Testis (tissue), 3 donors: ENCODE measurements around the gene SAMD4B. TPM values are rescaled to one million over a fixed set of nuclear protein-coding genes. Genes with fewer than 3 reads are reported as not detected.
"Not testable (repeated sequence)": the region's sequence is repeated elsewhere in the genome, so short reads cannot be mapped to it uniquely, and the experiment has no call there.

ENCODE experiments used
- DNase-seq: peaks from one replicate; pipeline ENCODE4 v3.0.0-alpha.2; 2019
- H3K27ac ChIP-seq, 2 donors: fragments of 200-600 bp; sonication (generic); one replicate each; pipeline ENCODE4 v1.5.1; 2019
- H3K27me3 ChIP-seq: fragments of 200-600 bp; sonication (generic); one replicate; pipeline ENCODE4 v1.5.1; 2019
- H3K36me3 ChIP-seq: fragments of 200-600 bp; sonication (generic); one replicate; pipeline ENCODE4 v1.5.1; 2017; ENCODE audit warnings: low read depth; ENCODE audit errors: missing control alignments
- H3K4me1 ChIP-seq: fragments of 200-600 bp; sonication (generic); one replicate; pipeline ENCODE4 v1.5.1; 2019
- H3K4me3 ChIP-seq, 2 donors: fragments of 200-600 bp; sonication (generic); one replicate each; pipeline ENCODE4 v1.5.1; 2017 to 2019
- H3K9me3 ChIP-seq: fragments of 200-600 bp; sonication (generic); one replicate; pipeline ENCODE4 v1.5.1; 2017
- POLR2A ChIP-seq: fragments of 450-650 bp; IDR thresholded peaks from one replicate; pipeline ENCODE4 v1.6.1; 2017; ENCODE audit warnings: antibody characterized with exemption, mild to moderate bottlenecking, moderate library complexity
- WGBS, 2 donors: methylation state at CpG; one replicate each; pipeline ENCODE4 v1.1.5; 2018; 5-methylcytosine and 5-hydroxymethylcytosine counted together
- intact Hi-C: fragments of 100-400 bp; cut with DNase I; formaldehyde crosslinking; loops from one replicate; pipeline ENCODE4 v1.15.1; 2023; ENCODE audit warnings: low total_unique reads
- polyA plus RNA-seq: library from polyadenylated mRNA; stranded (reverse); fragments of 350-450 nt; fragmentation: Illumina TruSeq; extraction: RNeasy Lipid Tissue Mini Kit (QIAGEN cat#74804); gene quantifications from one replicate; pipeline ENCODE4 v1.2.3, GENCODE V29; 2014; ENCODE audit warnings: low read depth, low replicate concordance; ENCODE audit not compliant: insufficient read depth
- total RNA-seq, 2 donors: library from RNA; depleted of rRNA; stranded (reverse); fragments of >200 nt; gene quantifications; one replicate each; pipeline ENCODE4 v1.2.3, GENCODE V29; 2016
- TF ChIP-seq, protein P1 (sequence below), 3 experiments: fragments of 450-650 bp in 2 of 3; fragments of 200-600 bp in 1 of 3; sonication (generic) in 1 of 3; IDR thresholded peaks; one replicate each; pipeline ENCODE4 v1.5.1; 2016 to 2019; ENCODE audit warnings: antibody characterized with exemption in 3 of 3, mild to moderate bottlenecking in 2 of 3, moderate library complexity in 1 of 3

Gene SAMD4B
- total and polyA plus RNA-seq, 3 donors from 2014 or later: 159 to 276 (median 228) TPM

DNA sequence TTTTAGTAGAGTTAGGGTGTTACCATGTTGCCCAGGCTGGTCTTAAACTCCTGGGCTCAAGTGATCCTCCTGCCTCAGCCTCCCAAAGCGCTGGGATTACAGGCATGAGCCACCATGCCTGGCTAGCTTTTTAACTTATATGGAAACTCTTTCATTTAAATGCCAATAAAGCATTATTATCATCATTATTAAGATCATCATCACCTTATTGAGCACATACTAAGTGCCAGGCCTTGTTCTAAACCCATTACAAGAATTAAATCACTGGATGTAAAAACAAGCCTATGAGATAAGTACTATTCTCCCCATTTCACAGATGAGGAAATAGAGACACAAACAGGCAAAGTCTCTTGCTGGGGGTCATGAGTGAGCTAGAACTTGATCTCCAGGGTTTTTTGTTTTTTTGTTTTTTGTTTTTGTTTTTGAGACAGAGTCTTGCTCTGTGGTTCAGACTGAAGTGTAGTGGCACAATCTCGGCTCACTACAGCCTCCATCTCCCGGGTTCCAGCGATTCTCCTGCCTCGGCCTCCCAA, 7.7 kb upstream of the SAMD4B start:
- H3K36me3 ChIP-seq: no peaks in the 10 kb centered on the region
- no peak overlapping the region for H3K27ac ChIP-seq
- TF ChIP-seq POLR2A: no peak
- TF ChIP-seq, protein P1, sequence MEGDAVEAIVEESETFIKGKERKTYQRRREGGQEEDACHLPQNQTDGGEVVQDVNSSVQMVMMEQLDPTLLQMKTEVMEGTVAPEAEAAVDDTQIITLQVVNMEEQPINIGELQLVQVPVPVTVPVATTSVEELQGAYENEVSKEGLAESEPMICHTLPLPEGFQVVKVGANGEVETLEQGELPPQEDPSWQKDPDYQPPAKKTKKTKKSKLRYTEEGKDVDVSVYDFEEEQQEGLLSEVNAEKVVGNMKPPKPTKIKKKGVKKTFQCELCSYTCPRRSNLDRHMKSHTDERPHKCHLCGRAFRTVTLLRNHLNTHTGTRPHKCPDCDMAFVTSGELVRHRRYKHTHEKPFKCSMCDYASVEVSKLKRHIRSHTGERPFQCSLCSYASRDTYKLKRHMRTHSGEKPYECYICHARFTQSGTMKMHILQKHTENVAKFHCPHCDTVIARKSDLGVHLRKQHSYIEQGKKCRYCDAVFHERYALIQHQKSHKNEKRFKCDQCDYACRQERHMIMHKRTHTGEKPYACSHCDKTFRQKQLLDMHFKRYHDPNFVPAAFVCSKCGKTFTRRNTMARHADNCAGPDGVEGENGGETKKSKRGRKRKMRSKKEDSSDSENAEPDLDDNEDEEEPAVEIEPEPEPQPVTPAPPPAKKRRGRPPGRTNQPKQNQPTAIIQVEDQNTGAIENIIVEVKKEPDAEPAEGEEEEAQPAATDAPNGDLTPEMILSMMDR (IDR thresholded peaks at IDR 0.05): no peak
- H3K4me1 ChIP-seq: no peaks in the 10 kb centered on the region
- no peaks in the 10 kb centered on the region for H3K27me3 ChIP-seq
- intact Hi-C loops: no loop called here
- no peaks in the 10 kb centered on the region for H3K9me3 ChIP-seq
- no peak for DNase-seq
- WGBS, 2 donors: 89 to 92% methylated on average over 5 of the region's 5 CpGs
- no peak overlapping the region for H3K4me3 ChIP-seq

DNA sequence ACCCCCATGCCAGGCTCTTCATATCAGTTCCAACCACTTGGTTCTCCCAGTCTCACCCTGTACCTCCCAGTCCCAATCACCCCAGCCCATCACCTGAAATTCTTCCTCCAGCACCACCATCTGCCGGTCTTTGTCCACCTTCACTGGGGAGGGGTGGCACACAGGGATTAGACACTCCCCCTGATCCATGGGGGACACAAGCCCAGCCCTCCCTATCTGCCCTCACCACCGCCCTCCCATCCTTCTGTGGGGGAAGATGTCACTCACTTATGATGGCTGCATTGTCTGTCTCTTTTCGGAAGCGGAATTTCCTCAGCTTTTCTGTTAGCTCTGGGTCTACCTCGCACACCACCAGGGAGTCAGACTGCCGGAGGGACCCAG, 7.1 kb upstream of the SAMD4B start:
- 61 to 66% methylated on average over 6 of the region's 6 CpGs for WGBS, 2 donors
- intact Hi-C loops: no loop called here
- Histone ChIP-seq H3K4me3 (peak overlapping the region in 1 of 2 donors; percentile 10), H3K27ac (peak overlapping the region in 1 of 2 donors; percentile 53), H3K27me3 (no peaks in the 10 kb centered on the region), H3K36me3 (no peaks in the 10 kb centered on the region), H3K4me1 (no peaks in the 10 kb centered on the region), H3K9me3 (no peaks in the 10 kb centered on the region)
- no peak for DNase-seq
- TF ChIP-seq, protein P1 (IDR thresholded peaks at IDR 0.05): no peak
- no peak for TF ChIP-seq POLR2A

DNA sequence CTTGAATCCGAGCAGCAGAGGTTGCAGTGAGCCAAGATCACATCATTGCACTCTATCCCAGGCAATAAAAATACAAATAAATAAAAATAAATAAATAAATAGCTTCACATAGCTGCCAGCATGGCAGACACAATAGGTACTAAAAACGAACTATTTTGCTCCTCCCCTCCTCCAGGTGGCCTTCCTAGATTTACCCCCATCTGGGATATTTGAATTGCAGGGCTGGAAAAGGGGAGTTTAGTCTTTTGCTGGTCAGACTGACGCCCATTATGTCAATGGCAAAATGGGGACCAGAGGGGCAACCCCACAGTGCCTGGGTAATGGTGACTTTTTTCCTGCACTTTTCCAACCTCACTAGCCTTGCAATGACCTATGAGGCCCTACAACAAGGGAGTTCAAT, 5.7 kb upstream of the SAMD4B start:
- intact Hi-C loops: no loop called here
- no peaks in the 10 kb centered on the region for H3K4me1 ChIP-seq
- no peak overlapping the region for H3K4me3 ChIP-seq
- no peak for DNase-seq
- no peaks in the 10 kb centered on the region for H3K9me3 ChIP-seq
- TF ChIP-seq, protein P1 (IDR thresholded peaks at IDR 0.05): no peak
- no peak for TF ChIP-seq POLR2A
- H3K36me3 ChIP-seq: no peaks in the 10 kb centered on the region
- H3K27ac ChIP-seq: no peak overlapping the region
- WGBS, 2 donors: 70 to 74% methylated on average over 3 of the region's 3 CpGs
- H3K27me3 ChIP-seq: no peaks in the 10 kb centered on the region

DNA sequence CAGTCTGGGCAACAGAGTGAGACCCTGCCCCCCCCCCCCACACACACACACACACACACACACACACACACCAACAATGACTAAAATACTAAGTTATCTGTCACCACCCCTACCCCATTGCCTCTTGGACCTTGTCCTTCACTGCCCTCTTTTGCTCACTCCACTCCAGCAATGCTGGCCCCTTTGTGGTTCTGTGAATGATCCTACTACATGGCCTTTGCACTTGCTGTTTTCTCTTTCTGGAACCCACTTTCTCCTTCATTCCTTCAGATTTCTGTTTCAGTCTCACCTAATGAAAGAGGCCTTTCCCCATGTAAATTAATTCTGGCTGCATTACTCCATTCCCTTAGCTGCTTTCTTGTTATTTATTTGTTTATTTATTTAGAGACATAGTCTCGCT, 2.5 kb upstream of the SAMD4B start:
- intact Hi-C loops: no loop called here
- no peaks in the 10 kb centered on the region for H3K36me3 ChIP-seq
- WGBS, 2 donors: 93 to 100% methylated on average over 1 of the region's 1 CpG

DNA sequence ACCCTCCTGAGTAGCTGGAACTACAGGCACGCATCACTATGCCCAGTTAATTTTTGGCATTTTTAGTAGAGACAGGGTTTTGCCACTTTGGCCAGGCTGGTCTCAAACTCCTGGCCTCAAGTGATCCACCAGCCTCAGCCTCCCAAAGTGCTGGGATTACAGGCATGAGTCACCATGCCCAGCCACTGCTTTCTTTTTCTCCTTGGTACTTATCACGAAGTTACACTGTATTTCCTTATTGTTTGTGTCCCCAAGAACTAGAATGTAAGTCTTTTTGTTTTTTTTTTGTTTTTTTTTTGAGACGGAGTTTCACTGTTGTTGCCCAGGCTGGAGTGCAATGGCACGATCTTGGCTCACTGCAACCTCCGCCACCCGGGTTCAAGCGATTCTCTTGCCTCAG, 2.1 kb upstream of the SAMD4B start:
- H3K36me3 ChIP-seq, H3K27me3 ChIP-seq, DNase-seq, H3K27ac ChIP-seq, H3K4me3 ChIP-seq, intact Hi-C loops, H3K9me3 ChIP-seq: not testable (repeated sequence)
- 79 to 83% methylated on average over 7 of the region's 7 CpGs for WGBS, 2 donors
- peaks cover 11% of the 10 kb centered on the region for H3K4me1 ChIP-seq

More for the DNA sequence above, 2.5 kb upstream of the SAMD4B start:
- TF ChIP-seq, protein P1 (IDR thresholded peaks at IDR 0.05): no peak
- TF ChIP-seq POLR2A: no peak
- Histone ChIP-seq H3K4me1 (peaks cover 11% of the 10 kb centered on the region), H3K27ac (no peak overlapping the region), H3K27me3 (no peaks in the 10 kb centered on the region), H3K4me3 (no peak overlapping the region), H3K9me3 (no peaks in the 10 kb centered on the region)
- no peak for DNase-seq
